SK-N-MC (cell line): ENCODE data around the gene SEMA5A.

Experiments used
- EZH2 ChIP-seq: fragments of 200-600 bp; sonication (generic); IDR thresholded peaks from one replicate; pipeline ENCODE4 v1.6.1; 2017; ENCODE audit warnings: antibody characterized with exemption
- FOXP2 ChIP-seq: optimal IDR thresholded peaks from 2 replicates; pipeline ENCODE3; 2011; ENCODE audit warnings: mild to moderate bottlenecking, moderate library complexity; ENCODE audit not compliant: insufficient read depth; ENCODE audit errors: extremely low read length, control extremely low read depth
- POLR2AphosphoS5 ChIP-seq: IDR thresholded peaks from 2 replicates; pipeline ENCODE4 v1.6.1; 2012; ENCODE audit warnings: mild to moderate bottlenecking, low read depth, low read length, borderline replicate concordance

- TF ChIP-seq POLR2AphosphoS5 (no peak), EZH2 (no peak), FOXP2 (no peak)
Observed at GRCh38 chr5:9294793-9295465, 250.9 kb downstream of the SEMA5A start.
